ENCODE results near the gene CLTA. TPM values are rescaled to one million over a fixed set of nuclear protein-coding genes. Genes with fewer than 3 reads are reported as not detected.

CLTA gene
- total RNA-seq, 1 experiment from 2014 or later, result 195 TPM

- no CpG with 5 or more reads among the region's 14 CpGs for WGBS (ENCODE audit: extremely low coverage, insufficient read length, low lambda C conversion rate)
- peak overlapping the region; percentile 5; the same call in 1 of the 2 replicates for H3K14ac ChIP-seq (ENCODE audit: insufficient read depth, low read length)
Measured at GRCh38 chr9:36151316-36152210, 39.2 kb upstream of the CLTA start.

More at GRCh38 chr9:36151316-36152210, 39.2 kb upstream of the CLTA start:
- H2BK12ac ChIP-seq (ENCODE audit: insufficient read length, low read depth, low read length), result no peak overlapping the region
- H3K18ac ChIP-seq (ENCODE audit: insufficient read length, low read depth, low read length), result no peak overlapping the region
- H4K8ac ChIP-seq (replicated peaks; ENCODE audit: insufficient read length, low read depth, low read length), result no peak overlapping the region
- H3K9me3 ChIP-seq (ENCODE audit: control insufficient read depth, low read depth, low read length), result no peaks in the 10 kb centered on the region
- H3K27me3 ChIP-seq (ENCODE audit: insufficient read depth, low read length), result no peaks in the 10 kb centered on the region
- H2AFZ ChIP-seq (ENCODE audit: low read length), result no peak overlapping the region
- DNase-seq, result no peak
- H3K27ac Mint-ChIP-seq, result no peak overlapping the region
- no peak for TF ChIP-seq CTCF (conservative IDR thresholded peaks at IDR 0.05)
- H3T11ph ChIP-seq (ENCODE audit: low read length), result no peak overlapping the region
- no peak overlapping the region for H3K4me2 ChIP-seq (ENCODE audit: insufficient read depth, insufficient read length, low read length)
- H3K9ac ChIP-seq (ENCODE audit: extremely low read depth, insufficient read length, low read length), result no peak overlapping the region
- H3K36me3 Mint-ChIP-seq (ENCODE audit: insufficient read depth in 1 of 3, low read depth in 3 of 3), result peaks cover 4 to 9% (median 7%) of the 10 kb centered on the region in 3 experiments; a peak in 5 of 7 replicates
- no peak overlapping the region for H3K56ac ChIP-seq (ENCODE audit: insufficient read length, low read depth, low read length)
- H3K79me1 ChIP-seq (ENCODE audit: insufficient read depth, low read depth, low read length, poor library complexity, severe bottlenecking), result no peaks in the 10 kb centered on the region
- peaks cover 2% of the 10 kb centered on the region in 2 experiments for H3K9me3 Mint-ChIP-seq
- H4K20me1 ChIP-seq (ENCODE audit: control insufficient read depth, insufficient read depth, insufficient read length), result no peaks in the 10 kb centered on the region
- H2BK5ac ChIP-seq (ENCODE audit: insufficient read length, low read length), result no peak overlapping the region
- no peak overlapping the region for H3K4me3 Mint-ChIP-seq
- H2BK20ac ChIP-seq (ENCODE audit: low read depth, low read length, poor library complexity, severe bottlenecking), result no peak overlapping the region
- no peak overlapping the region for H4K5ac ChIP-seq (ENCODE audit: insufficient read length, low read depth, low read length)
- no peak overlapping the region for H3K4ac ChIP-seq (ENCODE audit: low read depth, low read length)
- H3K23me2 ChIP-seq (ENCODE audit: insufficient read length, low read depth, low read length, poor library complexity, severe bottlenecking), result no peaks in the 10 kb centered on the region
- no peak overlapping the region for H3K23ac ChIP-seq (ENCODE audit: insufficient read length, low read depth, low read length)
- no peak overlapping the region for H2AK5ac ChIP-seq (ENCODE audit: insufficient read length, low read length)
- no peaks in the 10 kb centered on the region for H3K79me2 ChIP-seq (ENCODE audit: insufficient read depth, low read length)
- 0 out of 4 replicates have a peak, but pooled peaks cover 0 to 3% of the 10 kb centered on the region in 2 experiments for H3K4me1 Mint-ChIP-seq
- H3K4me1 ChIP-seq (ENCODE audit: insufficient read depth, low read length), result peaks cover 3% of the 10 kb centered on the region; the same call in 1 of the 2 replicates
- no peak overlapping the region for H3K27ac ChIP-seq (ENCODE audit: insufficient read length, low read depth, low read length)
- H4K91ac ChIP-seq (ENCODE audit: insufficient read length, low read depth, low read length), result no peak overlapping the region
- no peak overlapping the region for H2BK120ac ChIP-seq (ENCODE audit: low read depth, low read length, poor library complexity, severe bottlenecking)
- H2BK15ac ChIP-seq (ENCODE audit: low read depth, low read length), result no peak overlapping the region
- H3K27me3 Mint-ChIP-seq (ENCODE audit: low read depth), result peaks cover 3% of the 10 kb centered on the region

Measured in H9 (cell line).